HEK293 (cell line): Measurements from ENCODE around the gene PITHD1.

Source experiments
- CTCF ChIA-PET: fragments of 350-600 bp; formaldehyde crosslinking; extraction: SDS; loops from one replicate; lab custom pipeline; 2021; ENCODE audit warnings: antibody characterized with exemption; lab: Yijun Ruan, JAX
- POLR2A ChIA-PET: fragments of 300-600 bp; formaldehyde crosslinking; extraction: SDS; loops from one replicate; lab custom pipeline; 2020; ENCODE audit warnings: antibody characterized with exemption, inconsistent platforms; lab: Yijun Ruan, JAX
- H3K27ac ChIP-seq: fragments of 200-500 bp; sonication (Bioruptor generic); 2 replicates; pipeline ENCODE4 v1.5.1; 2014; ENCODE audit warnings: low read depth, low read length, control low read depth, inconsistent platforms; ENCODE audit errors: extremely low read depth
- H3K36me3 ChIP-seq, 2 experiments: fragments of 200-500 bp in 1 of 2; sonication (Bioruptor generic) in 1 of 2; 1 replicate in 1 of 2; 2 replicates in 1 of 2; pipeline ENCODE4 v1.5.1; 2014 to 2017; ENCODE audit warnings: inconsistent platforms in 2 of 2, low read length in 2 of 2; ENCODE audit not compliant: control insufficient read depth in 2 of 2, insufficient read depth in 1 of 2
- H3K4me1 ChIP-seq: fragments of 200-500 bp; sonication (Bioruptor generic); 2 replicates; pipeline ENCODE4 v1.5.1; 2014; ENCODE audit warnings: mild to moderate bottlenecking, low read length, inconsistent platforms; ENCODE audit not compliant: control insufficient read depth, insufficient read depth
- H3K4me3 ChIP-seq: 2 replicates; pipeline ENCODE4 v1.5.1; 2011; ENCODE audit warnings: low read depth, mild to moderate bottlenecking, control low read depth, low read length, moderate library complexity
- H3K9me3 ChIP-seq: fragments of 200-500 bp; sonication (Bioruptor generic); 2 replicates; pipeline ENCODE4 v1.5.1; 2014; ENCODE audit warnings: low read depth, low read length, inconsistent platforms; ENCODE audit not compliant: control insufficient read depth, insufficient read depth
- GLIS1 ChIP-seq: fragments of 450-650 bp; formaldehyde crosslinking; IDR thresholded peaks from 2 replicates; pipeline ENCODE4 v1.5.1; 2016; ENCODE audit warnings: missing biosample characterization, missing genetic modification characterization
- GLIS2 ChIP-seq: fragments of 450-650 bp; formaldehyde crosslinking; IDR thresholded peaks from 2 replicates; pipeline ENCODE4 v1.5.1; 2016; ENCODE audit warnings: missing biosample characterization, missing genetic modification characterization
- KLF10 ChIP-seq: fragments of 450-650 bp; IDR thresholded peaks from 2 replicates; pipeline ENCODE4 v1.5.1; 2018; ENCODE audit warnings: missing biosample characterization, mild to moderate bottlenecking, missing genetic modification characterization
- YY2 ChIP-seq: fragments of 450-650 bp; formaldehyde crosslinking; IDR thresholded peaks from 2 replicates; pipeline ENCODE4 v1.5.1; 2016; ENCODE audit warnings: missing biosample characterization, missing genetic modification characterization
- ZBTB1 ChIP-seq: fragments of 450-650 bp; formaldehyde crosslinking; IDR thresholded peaks from 2 replicates; pipeline ENCODE4 v1.5.1; 2016; ENCODE audit warnings: missing biosample characterization, missing genetic modification characterization
- ZEB2 ChIP-seq: fragments of 450-650 bp; formaldehyde crosslinking; IDR thresholded peaks from 2 replicates; pipeline ENCODE4 v1.5.1; 2016; ENCODE audit warnings: missing biosample characterization, missing genetic modification characterization
- ZNF133 ChIP-seq: fragments of 450-650 bp; formaldehyde crosslinking; IDR thresholded peaks from 2 replicates; pipeline ENCODE4 v1.5.1; 2016; ENCODE audit warnings: missing biosample characterization, missing genetic modification characterization
- ZNF24 ChIP-seq: fragments of 450-650 bp; formaldehyde crosslinking; IDR thresholded peaks from 2 replicates; pipeline ENCODE4 v1.5.1; 2016; ENCODE audit warnings: missing biosample characterization, missing genetic modification characterization
- ZNF248 ChIP-seq: fragments of 450-650 bp; formaldehyde crosslinking; IDR thresholded peaks from 2 replicates; pipeline ENCODE4 v1.5.1; 2017; ENCODE audit warnings: missing biosample characterization, missing genetic modification characterization
- ZNF341 ChIP-seq: fragments of 450-650 bp; formaldehyde crosslinking; IDR thresholded peaks from 2 replicates; pipeline ENCODE4; 2016; ENCODE audit warnings: low read depth, missing biosample characterization, missing genetic modification characterization
- ZNF354C ChIP-seq: fragments of 450-650 bp; formaldehyde crosslinking; IDR thresholded peaks from 2 replicates; pipeline ENCODE4 v1.5.1; 2016; ENCODE audit warnings: missing biosample characterization, missing genetic modification characterization, low read depth, borderline replicate concordance
- ZNF391 ChIP-seq: fragments of 450-650 bp; formaldehyde crosslinking; IDR thresholded peaks from 2 replicates; pipeline ENCODE4 v1.5.1; 2016; ENCODE audit warnings: low read depth, missing biosample characterization, missing genetic modification characterization, borderline replicate concordance
- ZNF426 ChIP-seq: fragments of 450-650 bp; formaldehyde crosslinking; IDR thresholded peaks from 2 replicates; pipeline ENCODE4 v1.5.1; 2017; ENCODE audit warnings: missing biosample characterization, missing genetic modification characterization, mild to moderate bottlenecking, inconsistent platforms, moderate library complexity
- ZNF596 ChIP-seq: fragments of 450-650 bp; IDR thresholded peaks from 2 replicates; pipeline ENCODE4 v1.5.0; 2018; ENCODE audit warnings: missing biosample characterization, mild to moderate bottlenecking, missing genetic modification characterization, moderate library complexity
- ZNF707 ChIP-seq: fragments of 450-650 bp; formaldehyde crosslinking; IDR thresholded peaks from 2 replicates; pipeline ENCODE4 v1.5.1; 2016; ENCODE audit warnings: missing biosample characterization, missing genetic modification characterization
- ZSCAN30 ChIP-seq: fragments of 450-650 bp; IDR thresholded peaks from 2 replicates; pipeline ENCODE4 v1.5.1; 2018; ENCODE audit warnings: missing biosample characterization, mild to moderate bottlenecking, missing genetic modification characterization, moderate library complexity
- TF ChIP-seq, protein P1 (sequence below): fragments of 450-650 bp; formaldehyde crosslinking; IDR thresholded peaks from 2 replicates; pipeline ENCODE4 v1.5.1; 2016; ENCODE audit warnings: missing biosample characterization, missing genetic modification characterization
- TF ChIP-seq, protein P2 (sequence below): fragments of 450-650 bp; formaldehyde crosslinking; IDR thresholded peaks from 2 replicates; pipeline ENCODE4 v1.5.1; 2016; ENCODE audit warnings: missing biosample characterization, missing genetic modification characterization, borderline replicate concordance

The PITHD1 gene

DNA sequence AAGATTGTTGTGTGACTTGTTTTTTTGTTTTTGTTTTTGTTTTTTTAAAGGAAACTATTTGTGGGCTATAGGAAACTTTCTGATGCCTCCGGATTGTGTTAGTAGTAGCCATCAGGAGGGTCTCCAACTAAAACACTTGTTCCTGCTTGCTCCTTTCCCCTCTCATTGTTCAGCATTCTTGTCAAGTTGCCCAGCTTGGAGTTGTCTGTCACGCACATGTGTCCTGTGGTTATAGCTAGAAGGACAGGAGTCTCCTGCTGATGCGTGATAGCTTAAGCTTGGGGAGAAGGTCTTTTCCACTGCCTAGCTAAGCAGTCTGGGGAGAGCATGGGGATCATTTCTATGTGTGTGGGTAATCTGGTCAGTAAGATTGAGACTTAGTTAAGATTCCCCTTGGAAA is 9.5 kb downstream of the PITHD1 start:
- Histone ChIP-seq H3K36me3 (peaks cover 27 to 62% of the 10 kb centered on the region in 2 experiments), H3K27ac (no peak overlapping the region)
- TF ChIP-seq GLIS1 (tag by site-specific recombination) (no peak), KLF10 (tag by site-specific recombination) (no peak), ZNF707 (tag by site-specific recombination) (no peak), ZNF596 (no peak), ZNF248 (no peak), ZNF426 (tag by site-specific recombination) (no peak), ZNF391 (tag by site-specific recombination) (no peak), YY2 (tag by site-specific recombination) (no peak), ZNF341 (no peak)
- TF ChIP-seq, all 188 proteins: peak for 0
- Histone ChIP-seq H3K9me3 (no peaks in the 10 kb centered on the region), H3K4me1 (peaks cover 9% of the 10 kb centered on the region; the same call in 1 of the 2 replicates), H3K4me3 (no peak overlapping the region)
- POLR2A ChIA-PET: interaction anchor here (0.7 to 8.9 kb wide), 2 partner anchors 9 to 717 kb away, joined by 3 to 101 read pairs; partner anchors contain the start of gene PITHD1
- CTCF ChIA-PET: interaction anchor here (1.3 to 1.5 kb wide), 2 partner anchors 22 to 67 kb away, joined by 4 read pairs; no protein-coding TSS in a partner anchor

DNA sequence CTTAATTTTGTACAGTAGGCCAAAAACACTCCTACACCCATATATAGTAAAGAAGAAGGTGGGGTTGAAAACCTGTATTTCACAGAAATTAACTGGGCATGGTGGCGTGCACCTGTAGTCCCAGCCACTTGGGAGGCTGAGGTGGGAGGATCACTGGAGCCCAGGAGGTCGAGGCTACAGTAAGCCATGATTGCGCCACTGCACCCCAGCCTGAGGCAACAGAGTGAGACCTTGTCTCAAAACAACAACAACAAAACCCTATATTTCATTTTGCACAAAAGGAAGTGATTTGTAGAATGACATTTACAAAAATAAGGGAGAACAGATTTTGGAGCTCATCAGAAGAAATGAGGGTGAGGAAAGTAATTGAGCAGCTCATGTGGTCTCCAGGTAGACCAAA is 10.5 kb downstream of the PITHD1 start:
- TF ChIP-seq ZBTB1 (tag by site-specific recombination) (no peak), ZNF341 (no peak), ZNF133 (no peak), ZNF354C (tag by site-specific recombination) (no peak), ZNF391 (tag by site-specific recombination) (no peak), ZNF24 (tag by site-specific recombination) (no peak), GLIS2 (tag by site-specific recombination) (no peak), ZEB2 (tag by site-specific recombination) (no peak), ZSCAN30 (no peak)
- TF ChIP-seq, protein P1, sequence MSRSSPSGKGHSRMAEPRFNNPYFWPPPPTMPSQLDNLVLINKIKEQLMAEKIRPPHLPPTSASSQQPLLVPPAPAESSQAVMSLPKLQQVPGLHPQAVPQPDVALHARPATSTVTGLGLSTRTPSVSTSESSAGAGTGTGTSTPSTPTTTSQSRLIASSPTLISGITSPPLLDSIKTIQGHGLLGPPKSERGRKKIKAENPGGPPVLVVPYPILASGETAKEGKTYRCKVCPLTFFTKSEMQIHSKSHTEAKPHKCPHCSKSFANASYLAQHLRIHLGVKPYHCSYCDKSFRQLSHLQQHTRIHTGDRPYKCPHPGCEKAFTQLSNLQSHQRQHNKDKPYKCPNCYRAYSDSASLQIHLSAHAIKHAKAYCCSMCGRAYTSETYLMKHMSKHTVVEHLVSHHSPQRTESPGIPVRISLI (tag by site-specific recombination): no peak
- TF ChIP-seq, protein P2, sequence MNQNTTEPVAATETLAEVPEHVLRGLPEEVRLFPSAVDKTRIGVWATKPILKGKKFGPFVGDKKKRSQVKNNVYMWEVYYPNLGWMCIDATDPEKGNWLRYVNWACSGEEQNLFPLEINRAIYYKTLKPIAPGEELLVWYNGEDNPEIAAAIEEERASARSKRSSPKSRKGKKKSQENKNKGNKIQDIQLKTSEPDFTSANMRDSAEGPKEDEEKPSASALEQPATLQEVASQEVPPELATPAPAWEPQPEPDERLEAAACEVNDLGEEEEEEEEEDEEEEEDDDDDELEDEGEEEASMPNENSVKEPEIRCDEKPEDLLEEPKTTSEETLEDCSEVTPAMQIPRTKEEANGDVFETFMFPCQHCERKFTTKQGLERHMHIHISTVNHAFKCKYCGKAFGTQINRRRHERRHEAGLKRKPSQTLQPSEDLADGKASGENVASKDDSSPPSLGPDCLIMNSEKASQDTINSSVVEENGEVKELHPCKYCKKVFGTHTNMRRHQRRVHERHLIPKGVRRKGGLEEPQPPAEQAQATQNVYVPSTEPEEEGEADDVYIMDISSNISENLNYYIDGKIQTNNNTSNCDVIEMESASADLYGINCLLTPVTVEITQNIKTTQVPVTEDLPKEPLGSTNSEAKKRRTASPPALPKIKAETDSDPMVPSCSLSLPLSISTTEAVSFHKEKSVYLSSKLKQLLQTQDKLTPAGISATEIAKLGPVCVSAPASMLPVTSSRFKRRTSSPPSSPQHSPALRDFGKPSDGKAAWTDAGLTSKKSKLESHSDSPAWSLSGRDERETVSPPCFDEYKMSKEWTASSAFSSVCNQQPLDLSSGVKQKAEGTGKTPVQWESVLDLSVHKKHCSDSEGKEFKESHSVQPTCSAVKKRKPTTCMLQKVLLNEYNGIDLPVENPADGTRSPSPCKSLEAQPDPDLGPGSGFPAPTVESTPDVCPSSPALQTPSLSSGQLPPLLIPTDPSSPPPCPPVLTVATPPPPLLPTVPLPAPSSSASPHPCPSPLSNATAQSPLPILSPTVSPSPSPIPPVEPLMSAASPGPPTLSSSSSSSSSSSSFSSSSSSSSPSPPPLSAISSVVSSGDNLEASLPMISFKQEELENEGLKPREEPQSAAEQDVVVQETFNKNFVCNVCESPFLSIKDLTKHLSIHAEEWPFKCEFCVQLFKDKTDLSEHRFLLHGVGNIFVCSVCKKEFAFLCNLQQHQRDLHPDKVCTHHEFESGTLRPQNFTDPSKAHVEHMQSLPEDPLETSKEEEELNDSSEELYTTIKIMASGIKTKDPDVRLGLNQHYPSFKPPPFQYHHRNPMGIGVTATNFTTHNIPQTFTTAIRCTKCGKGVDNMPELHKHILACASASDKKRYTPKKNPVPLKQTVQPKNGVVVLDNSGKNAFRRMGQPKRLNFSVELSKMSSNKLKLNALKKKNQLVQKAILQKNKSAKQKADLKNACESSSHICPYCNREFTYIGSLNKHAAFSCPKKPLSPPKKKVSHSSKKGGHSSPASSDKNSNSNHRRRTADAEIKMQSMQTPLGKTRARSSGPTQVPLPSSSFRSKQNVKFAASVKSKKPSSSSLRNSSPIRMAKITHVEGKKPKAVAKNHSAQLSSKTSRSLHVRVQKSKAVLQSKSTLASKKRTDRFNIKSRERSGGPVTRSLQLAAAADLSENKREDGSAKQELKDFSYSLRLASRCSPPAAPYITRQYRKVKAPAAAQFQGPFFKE (tag by site-specific recombination): no peak
- Histone ChIP-seq H3K27ac (0 out of 2 replicates have a peak overlapping the region, but pooled peaks have one; percentile 11), H3K4me3 (no peak overlapping the region), H3K9me3 (no peaks in the 10 kb centered on the region), H3K4me1 (peaks cover 9% of the 10 kb centered on the region; the same call in 1 of the 2 replicates), H3K36me3 (peaks cover 21 to 67% of the 10 kb centered on the region in 2 experiments)
- ChIA-PET CTCF (interaction anchor here (1.5 kb wide), 1 partner anchor 21 kb away, joined by 4 read pairs; no protein-coding TSS in a partner anchor), POLR2A (interaction anchor here (0.7 to 8.9 kb wide), 3 partner anchors 10 to 716 kb away, joined by 3 to 101 read pairs (median 4); partner anchors contain the start of gene PITHD1)
